GM18526 (cell line): ENCODE measurements around the gene TBC1D8.
A peak's percentile ranks its signal among the peaks of the same experiment; 100 is the strongest.

Source experiments
- POLR2A ChIP-seq: IDR thresholded peaks from 3 replicates; pipeline ENCODE4 v1.6.1; 2011; ENCODE audit not compliant: insufficient read length; ENCODE audit errors: extremely low read depth

TBC1D8 gene

DNA sequence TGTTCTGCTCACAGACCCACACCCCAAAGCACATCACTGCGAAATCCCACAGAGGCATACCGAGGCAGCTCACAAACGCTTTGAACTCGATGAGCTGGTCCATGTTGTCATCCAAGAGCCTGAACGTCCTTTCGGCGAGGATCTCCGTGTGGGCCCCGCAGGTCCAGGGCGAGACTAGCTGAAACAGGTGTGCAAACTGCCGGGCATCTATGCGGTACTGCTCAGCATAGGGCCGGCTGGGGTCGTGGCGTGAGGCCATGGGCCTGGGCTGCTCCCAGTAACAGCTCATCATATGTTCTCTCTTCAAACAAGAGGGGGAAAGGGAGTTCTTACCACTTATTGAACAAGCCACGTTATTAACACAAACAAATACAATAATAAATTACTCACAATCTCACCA is 129.0 kb downstream of the TBC1D8 start:
- no peak for TF ChIP-seq POLR2A

DNA sequence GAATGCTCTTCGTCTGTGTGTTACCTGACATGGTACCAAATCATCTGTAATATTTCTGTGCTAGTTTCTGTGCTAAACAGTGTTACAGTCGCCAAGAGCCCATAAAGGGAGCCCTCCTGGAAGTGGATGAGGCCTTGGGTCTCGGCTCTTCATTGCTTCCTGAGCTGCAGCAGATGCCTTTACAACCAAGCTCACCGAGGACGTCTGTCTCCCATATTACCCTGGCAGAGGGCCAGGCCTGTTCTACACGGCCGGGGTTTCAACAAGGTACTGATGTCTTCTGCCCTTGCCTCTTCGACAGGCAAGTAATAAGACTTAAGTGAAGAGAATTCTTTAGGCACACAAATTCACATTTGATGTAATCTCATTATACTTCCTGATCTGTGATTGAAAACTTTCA is 132.2 kb downstream of the TBC1D8 start:
- TF ChIP-seq POLR2A = no peak

DNA sequence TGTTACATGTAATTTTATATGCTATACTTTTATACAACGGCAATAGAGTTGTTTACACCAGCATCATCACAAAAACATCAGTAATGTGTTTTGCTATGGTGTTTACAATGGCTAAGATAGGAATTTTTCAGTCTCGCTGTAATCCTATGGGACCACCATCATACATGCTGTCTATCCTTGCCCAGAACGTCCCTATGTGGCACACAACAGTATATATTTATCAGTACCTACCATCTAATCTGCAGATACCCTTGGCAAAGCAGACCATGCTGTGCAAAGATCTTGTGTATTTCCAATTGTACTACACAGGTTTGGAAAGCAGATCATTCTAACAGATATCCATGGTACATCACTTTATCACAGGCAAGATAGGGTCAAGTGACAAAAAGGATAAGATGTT is 133.8 kb downstream of the TBC1D8 start:
- TF ChIP-seq POLR2A = no peak

DNA sequence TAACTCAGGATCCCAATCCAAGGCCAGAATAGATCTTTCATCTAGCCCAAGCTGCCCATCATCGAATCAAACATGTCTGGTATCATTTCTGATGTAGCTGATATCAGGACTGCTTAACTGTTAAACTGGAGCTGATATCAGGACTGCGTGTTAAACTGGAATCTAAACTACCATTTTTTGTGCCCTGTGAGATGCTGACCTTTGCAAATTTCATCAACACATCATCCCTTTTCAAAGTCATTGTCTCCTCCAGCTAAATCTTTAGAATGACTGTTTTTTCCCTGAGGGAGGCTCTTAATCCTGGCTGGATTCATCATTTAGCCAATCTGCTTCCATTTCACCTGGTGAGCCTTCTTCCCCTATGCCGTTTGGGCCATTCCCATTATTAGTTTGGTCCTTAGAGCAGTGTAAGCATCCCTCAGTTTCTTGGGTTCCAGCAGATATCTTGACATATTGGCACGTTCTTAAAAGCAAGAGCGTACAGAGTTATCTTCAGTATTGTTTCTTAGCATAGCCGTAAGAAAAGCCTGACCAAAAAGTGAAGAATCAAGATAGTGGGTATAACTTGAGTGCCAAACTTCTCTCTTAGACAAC is 136.8 kb downstream of the TBC1D8 start:
- no peak for TF ChIP-seq POLR2A

DNA sequence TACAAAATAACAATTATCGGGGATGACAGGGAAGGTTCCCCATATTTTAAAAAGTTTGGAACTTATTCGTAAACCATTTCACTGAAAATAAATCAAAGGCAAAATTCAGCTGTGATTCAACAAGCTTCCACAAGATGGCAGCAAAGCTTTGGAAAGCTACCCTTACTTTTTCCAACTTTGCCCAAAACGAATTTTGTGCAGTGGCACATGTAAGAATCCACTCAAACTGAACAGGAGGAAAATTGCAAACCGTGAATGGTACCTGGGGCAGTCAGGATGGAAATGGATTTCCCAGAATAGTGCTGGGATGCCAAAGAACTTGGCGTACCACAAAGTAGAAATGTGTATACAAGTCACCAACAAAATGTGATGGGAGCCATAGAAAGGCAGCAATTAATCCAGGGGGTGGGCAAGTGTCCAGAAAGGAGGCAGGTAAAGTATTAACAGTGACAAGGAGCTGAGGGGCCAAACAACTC is 138.4 kb downstream of the TBC1D8 start:
- no peak for TF ChIP-seq POLR2A

DNA sequence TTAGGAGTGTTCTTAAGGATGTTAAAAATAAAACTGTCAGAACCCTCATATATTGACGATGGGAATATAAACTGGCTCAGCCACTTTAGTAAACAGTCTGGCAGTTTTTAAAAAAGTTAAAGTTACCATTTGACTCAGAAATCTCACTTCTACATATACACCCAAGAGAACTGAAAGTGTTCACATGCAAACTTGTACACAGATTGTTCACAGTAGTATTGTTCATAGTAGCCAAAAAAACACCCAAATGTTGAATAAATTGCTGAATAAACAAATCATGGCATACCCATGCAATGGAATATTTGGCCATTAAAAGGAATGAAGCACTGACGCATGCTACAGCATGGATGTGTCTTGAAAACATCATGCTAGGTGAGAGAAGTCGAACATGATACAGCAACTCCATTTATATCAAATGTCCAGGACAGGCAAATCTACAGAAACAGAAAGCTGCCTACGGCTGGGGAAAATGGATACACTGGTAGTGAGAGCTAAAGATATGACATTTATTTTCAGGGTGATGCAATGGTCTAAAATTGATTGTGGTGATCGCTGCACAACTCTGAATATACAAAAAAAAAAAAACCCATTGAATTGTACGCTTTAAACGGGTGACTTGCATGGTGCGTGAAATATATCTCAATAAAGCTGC is 139.0 kb downstream of the TBC1D8 start:
- no peak for TF ChIP-seq POLR2A

DNA sequence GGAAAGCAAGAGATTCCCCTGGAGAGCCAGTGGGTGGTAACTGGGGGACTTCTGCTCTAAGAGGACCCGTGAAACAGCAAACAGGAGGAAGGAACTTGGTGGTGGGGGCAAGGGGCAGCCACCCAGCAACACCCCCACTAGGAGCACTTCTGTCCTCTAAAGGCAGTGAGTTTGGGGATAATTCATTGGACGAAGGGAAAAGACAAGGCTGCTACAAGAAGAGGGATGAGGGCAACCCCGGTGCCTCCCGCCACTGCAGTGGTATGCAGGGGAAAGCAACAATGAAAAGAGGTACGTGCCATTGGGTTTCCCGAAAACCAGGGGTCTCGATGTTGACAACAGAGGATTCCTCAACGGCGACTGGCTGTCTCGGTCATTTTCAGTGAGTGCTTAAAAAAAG is 140.0 kb downstream of the TBC1D8 start:
- TF ChIP-seq POLR2A = no peak

DNA sequence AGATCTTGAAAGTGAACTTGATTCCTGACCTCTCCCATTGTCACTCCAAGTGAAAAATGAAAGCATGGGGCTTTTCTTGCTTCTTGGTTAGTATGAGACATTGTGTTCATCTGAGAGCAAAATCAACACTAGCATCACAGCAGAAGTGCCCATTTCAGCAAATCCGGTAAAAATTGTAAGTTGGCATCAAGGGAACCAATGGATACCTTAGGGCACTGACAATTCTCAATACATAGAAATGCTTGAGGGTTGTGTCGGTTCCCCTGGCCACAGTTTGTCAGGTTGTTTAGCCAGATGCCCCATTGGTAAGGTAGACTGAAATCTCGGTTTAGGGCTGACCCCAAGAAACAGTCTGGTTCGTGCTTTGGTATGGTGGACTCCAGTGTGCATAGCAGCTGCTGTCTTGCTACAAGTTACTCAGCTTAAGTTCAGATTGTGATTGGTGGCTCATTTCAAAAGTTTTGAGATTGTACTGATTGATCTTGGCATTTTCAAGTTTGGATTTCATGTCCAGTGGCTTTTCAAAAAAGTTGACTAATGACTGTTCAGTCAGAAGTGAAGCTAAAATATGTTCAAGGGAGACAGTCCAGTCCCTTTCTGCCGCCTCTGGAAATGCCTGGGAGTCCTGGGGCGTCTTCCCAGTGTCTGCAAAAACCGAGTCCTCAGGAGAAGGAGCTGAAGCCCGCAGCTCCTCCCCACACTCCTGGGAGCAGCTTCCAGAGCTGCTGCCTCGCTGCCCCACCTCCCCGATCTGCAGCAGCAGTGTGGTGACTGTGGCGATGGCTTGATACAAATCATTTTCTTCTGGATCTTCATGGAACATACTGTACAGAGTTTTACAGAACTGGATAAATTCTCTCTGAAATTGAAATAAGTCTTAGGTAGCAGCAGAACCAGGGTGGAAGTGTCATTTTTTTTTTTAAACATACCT is 143.5 kb downstream of the TBC1D8 start:
- no peak for TF ChIP-seq POLR2A

DNA sequence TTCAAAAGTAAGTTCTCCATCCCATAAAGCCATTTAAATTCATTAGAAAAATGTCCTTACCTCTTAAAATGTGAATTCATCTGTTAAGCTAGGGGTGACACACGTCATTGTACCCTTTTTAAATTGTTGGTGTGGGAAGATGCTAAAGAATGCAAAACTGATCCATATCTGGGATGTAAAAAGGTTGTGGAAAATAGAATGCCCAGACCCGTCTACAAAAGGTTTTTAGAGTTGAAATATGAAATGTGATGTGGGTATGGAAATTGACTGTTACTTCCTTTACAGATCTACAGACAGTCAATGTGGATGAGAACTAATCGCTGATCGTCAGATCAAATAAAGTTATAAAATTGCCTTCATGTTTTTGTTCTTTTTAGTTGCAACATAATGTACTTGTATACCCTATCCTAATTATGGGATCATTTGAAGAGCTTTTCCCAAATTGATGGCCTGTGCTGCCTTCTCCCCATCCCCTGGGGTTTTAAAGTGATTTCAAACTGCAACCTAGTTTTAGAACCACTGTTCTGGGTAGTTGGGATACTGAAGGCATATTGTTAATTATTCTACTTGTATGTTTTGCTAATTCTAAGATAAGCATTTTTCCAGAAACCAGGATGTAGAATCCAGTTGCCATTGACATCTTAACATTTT is 145.0 kb downstream of the TBC1D8 start:
- no peak for TF ChIP-seq POLR2A

DNA sequence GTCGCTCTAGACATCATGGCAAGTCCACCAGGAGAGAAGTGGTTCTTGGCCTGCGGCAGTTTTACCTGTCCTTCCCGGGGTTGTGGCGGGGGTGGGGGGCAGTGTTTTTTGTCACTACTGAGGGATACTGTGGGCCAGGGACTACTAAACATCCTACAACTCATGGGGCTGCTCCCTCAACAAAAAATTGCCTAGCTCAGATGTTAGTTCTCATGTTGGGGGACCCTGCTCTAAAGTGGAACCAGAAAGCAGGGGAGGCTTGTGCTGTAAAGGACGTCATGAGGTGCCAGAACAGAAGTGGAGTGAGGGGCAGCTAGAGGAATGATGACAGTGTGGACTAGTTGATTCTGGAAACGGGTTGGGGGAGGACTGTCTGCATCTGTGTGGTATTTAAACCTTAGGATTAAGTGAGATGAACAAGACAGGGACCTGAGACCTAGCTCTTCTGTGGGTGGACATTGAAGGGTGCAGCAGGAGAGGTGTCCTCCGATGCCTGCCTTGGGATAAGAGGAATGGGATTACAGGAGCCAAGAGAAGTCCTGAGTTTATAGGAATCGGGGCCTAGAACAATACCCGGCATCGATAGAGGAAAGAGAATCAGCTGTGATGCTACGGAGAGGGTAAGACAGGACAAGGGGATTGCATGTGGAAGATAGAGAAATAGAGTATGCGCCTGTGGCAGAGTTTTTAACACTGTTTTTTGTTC is 146.4 kb downstream of the TBC1D8 start:
- no peak for TF ChIP-seq POLR2A

DNA sequence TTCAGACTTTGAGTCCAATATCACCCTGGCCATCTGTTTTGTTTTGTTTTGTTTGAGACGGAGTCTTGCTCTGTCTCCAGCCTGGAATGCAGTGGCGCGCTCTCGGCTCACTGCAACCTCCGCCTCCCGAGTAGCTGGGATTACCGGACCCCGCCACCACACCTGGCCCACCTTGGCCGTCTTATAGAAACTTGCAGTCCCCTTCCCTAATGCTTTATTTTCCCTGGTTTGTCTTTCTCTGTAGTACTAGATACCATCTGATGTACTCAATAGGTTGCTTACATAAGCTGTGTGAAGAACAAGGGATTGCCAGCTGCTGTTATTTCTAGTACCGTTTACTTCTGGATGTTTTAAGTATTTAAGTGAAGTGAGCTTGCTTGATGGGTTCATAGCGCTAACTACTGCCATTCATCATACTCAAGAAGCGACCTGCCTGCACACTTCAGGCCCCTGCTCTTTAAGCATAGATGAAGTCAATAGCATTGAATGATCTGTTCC is 147.9 kb downstream of the TBC1D8 start:
- TF ChIP-seq POLR2A = no peak

DNA sequence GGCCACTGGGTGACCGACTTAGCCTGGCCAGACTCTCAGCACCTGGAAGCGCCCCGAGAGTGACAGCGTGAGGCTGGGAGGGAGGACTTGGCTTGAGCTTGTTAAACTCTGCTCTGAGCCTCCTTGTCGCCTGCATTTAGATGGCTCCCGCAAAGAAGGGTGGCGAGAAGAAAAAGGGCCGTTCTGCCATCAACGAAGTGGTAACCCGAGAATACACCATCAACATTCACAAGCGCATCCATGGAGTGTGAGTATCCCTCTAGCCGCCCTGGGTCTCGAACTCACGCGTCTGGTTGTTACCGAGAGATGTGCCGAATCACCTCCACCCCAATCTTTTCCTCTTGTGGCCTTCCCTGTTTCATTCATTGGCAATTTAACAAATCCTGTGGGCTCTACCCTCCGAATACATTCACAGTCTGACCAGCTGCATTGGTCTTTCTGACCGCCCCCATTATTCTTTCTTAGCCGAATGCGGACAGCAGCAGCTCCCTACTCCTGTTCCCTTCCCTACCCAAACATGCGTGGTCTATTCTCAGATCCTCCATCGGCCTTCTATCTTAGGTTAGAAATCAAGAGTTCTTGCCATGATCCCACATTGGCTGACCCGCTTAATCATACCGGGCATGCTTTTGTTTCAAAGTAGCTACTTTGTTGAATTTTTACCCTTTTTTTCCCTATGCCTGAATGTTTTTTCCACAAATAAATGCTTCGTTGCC is 148.5 kb downstream of the TBC1D8 start:
- no peak for TF ChIP-seq POLR2A

DNA sequence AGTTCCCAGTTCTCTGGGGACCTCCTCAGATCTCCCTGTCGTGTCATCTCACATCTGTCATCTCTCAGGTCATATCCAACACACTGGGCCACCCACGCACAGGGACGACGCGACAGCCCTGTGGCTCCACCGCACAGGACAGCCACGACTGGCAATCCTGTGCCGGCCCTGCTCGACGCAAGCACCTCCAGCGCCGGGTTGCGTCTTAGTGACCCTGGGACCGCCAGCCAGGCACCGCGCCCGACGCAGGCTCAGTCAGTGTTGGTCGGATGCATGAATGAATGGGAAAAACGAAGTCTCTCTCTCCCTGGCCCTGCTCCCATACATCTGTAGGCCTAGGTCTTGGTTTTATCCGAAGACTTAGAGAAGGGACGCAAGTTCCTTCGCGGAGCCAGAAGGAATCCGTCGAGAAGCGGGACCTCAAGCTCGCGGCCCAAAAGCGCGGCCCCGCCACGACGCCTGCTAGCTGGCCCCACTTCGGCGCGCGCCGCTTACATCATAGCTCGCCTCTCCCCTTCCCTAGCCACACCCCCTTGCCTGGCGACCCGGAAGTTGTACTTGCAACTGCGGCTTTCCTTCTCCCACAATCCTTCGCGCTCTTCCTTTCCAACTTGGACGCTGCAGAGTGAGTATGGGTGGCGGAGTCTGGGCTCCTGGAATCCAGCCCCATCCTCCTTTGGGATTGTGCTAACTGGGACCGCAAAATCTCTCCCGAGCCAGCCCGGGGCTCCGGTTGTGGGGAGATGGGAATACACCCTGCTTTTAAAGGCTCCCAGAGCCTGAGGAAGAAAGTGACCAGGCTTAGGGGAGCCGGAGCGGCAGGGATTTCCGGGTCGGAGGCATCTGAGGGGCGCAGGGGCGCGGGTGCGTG is 149.3 kb downstream of the TBC1D8 start, which contains the start of gene RPL31:
Gene RPL31, plus strand, starts transcription at position 599 of the 871 bp plus-strand sequence. CDS start 413 bp downstream, outside the sequence.
- TF ChIP-seq POLR2A = peak; percentile 99
